HG03457 (cell line): Measurements from ENCODE around the gene ITIH3.

Experiments
- ATAC-seq: cut with Tn5 transposase; IDR thresholded peaks from one replicate; pipeline ENCODE4 v1.9.1; 2021; ENCODE audit warnings: moderate number of reproducible peaks; ENCODE audit not compliant: unreplicated experiment

The ITIH3 gene

GRCh38 chr3:52843108-52843865 is 48.7 kb downstream of the ITIH3 start:
- no peak for ATAC-seq

GRCh38 chr3:52843881-52844280 is 49.3 kb downstream of the ITIH3 start:
- ATAC-seq, result no peak

DNA sequence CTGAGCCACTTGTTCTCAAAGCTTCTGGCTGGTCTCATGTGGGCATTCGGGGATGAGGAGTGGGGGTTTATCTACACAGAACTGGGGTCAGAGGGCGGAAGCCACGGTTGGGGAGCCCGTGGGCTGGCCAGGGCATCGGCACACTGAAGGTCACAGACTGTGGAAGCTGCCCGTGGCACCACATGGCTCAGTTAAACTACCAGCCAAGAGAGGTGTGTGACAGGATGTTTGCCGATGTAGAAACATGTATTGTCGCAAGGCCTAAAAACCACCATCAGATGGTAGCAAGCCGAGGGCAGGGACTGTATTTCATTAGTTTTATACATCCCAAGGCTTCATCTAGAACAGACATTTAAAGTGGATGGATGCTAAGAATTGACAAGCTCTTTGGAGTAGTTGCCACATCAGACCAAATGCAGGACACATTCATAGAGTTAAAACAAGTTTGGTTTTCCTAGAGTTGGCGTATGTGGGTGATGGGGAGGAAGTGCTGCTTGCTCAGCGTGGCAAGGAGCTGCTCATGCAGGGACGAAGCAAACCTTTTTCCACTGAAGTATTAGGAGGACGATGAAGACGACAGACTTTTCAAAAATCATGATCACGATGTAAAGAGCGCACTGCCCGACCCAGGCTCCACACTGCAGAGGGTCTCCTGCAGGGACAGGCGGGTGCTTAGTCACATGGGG is 49.8 kb downstream of the ITIH3 start:
- ATAC-seq, result no peak

DNA sequence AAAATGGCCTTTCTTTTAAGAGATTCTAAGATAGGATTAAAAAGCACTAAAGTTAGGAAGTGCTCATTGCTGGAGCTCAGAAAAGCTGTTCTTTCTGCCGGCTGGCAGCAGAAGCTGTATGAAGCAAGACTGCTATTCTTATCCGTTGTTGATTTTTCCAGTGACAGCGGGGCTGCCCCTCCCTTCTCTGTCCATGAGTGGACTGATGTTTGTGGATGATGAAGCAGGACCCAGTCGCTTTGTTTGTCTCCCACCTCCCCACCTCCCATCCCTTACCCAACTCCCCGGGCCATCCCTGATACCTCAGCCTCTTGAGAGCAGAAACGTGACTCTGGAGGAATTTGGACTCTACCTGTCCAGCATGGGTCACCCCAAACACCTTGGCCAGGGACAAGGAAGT is 50.6 kb downstream of the ITIH3 start:
- no peak for ATAC-seq

GRCh38 chr3:52845691-52846431 is 51.3 kb downstream of the ITIH3 start:
- no peak for ATAC-seq

GRCh38 chr3:52846432-52846965 is 51.9 kb downstream of the ITIH3 start:
- no peak for ATAC-seq

DNA sequence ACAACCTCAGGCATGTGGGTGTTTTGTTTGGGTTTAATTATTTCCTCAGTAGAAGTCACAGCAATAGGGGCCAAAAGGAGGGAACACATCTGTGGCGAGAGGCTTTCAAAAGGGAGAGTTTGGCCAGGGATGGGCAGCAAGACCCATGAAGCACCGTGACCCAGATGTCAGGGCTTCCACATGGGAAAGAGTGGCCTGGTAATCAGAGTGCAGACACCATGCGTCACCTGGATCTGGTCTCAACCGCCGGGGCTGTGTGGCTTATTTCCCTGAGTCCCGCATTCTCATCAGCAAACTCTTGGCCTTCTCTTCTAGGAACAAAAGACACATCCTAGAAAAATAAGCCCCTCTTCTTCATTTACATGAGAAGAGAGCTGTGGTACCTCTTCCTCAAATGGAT is 52.6 kb downstream of the ITIH3 start:
- ATAC-seq, result no peak

GRCh38 chr3:52847726-52848125 is 53.1 kb downstream of the ITIH3 start:
- ATAC-seq, result no peak

- no peak for ATAC-seq
Measured at GRCh38 chr3:52848617-52849016, 54.0 kb downstream of the ITIH3 start.

GRCh38 chr3:52849656-52850055 is 55.1 kb downstream of the ITIH3 start:
- no peak for ATAC-seq

DNA sequence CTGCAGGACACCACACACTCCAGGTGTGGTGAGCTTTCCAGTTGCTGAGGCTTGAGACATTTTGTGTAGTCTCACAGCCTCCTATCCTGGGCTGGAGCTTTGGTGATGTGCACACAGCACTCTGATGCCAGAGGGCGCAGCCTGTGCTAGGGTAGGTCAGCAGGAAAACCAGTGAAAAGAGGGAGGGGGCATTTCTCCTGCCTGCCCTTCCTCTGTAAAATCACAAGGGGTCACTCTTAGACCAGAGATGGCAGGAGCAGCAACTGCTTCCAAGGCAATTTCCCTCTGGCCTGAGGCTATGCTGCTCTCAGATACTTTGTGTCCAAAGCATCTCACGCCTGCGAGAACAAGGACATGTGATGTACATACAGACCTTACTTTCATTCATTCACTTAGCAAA is 56.8 kb downstream of the ITIH3 start:
- ATAC-seq, result no peak

GRCh38 chr3:52852419-52852818 is 57.8 kb downstream of the ITIH3 start:
- no peak for ATAC-seq

- ATAC-seq, result no peak
Measured at GRCh38 chr3:52854013-52854412, 59.4 kb downstream of the ITIH3 start.

- ATAC-seq, result no peak
Measured at GRCh38 chr3:52856666-52857065, 62.1 kb downstream of the ITIH3 start.

GRCh38 chr3:52857133-52857532 is 62.5 kb downstream of the ITIH3 start:
- ATAC-seq, result no peak

DNA sequence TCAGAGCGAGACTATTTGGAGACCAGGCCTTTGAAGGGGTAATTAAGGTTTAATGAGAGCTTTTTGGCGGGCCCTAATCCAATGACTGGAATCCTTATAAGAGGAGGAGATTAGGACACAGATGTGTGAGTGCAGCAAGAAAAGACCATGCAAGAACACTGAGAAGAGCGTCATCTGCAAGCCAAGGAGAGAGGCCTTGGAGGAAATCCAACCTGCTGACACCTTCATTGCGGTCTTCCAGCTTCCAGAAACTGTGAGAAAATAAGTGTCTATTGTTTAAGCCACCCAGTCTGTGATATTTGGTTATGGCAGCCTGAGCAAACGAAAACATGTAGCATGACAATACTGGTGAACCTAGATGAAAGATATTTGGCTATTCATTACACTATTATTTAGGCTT is 63.3 kb downstream of the ITIH3 start:
- ATAC-seq, result no peak
